ENCODE data around the gene MFRP. TPM values are rescaled to one million over a fixed set of nuclear protein-coding genes. Genes with fewer than 3 reads are reported as not detected.
A peak's percentile ranks its signal among the peaks of the same experiment; 100 is the strongest.

Gene MFRP
- total RNA-seq, 1 donor from 2014 or later: not detected

DNA sequence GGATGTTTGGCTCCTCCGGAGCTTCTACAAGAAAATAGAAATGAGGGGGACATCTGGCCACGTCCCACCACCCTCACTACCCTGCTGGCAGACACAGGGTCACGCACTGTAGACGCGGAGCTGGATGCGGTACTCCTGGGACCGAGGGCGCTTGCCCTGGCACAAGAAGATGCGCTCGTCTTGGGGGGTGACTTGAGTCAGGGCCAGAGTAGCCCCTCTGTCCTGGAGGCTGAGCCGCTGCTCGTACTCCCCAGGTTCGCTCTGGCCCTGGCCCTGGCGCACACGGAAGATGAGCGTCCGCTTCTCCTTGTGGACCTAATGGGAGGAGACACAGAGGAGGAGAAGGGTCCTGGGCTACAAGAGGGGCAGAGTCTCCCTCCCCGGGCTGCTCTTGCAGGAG, 31.8 kb downstream of the MFRP start:
- intact Hi-C loops (cut with DNase I): no loop called here
- no peak for DNase-seq
- no peak for ATAC-seq (ENCODE audit: poor library complexity)

DNA sequence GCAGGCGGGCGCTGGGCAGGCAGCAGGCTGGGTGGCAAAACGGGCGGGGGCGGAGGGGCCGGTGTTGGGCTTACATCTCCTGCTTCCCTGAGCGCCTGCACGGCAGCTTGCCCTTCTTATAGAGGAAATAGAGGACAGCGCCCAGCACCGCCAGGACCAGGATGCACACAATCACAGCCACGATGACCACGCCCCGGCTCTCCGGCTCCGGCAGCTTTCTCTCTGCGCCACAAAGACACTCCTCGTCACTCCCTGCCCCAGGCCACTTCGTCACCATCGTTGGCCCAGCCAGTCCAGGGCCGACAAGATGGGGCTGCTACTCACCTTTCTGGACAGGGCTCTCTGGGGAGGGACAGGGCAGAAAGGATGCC, 35.8 kb downstream of the MFRP start:
- ATAC-seq (ENCODE audit: poor library complexity) (no peak), DNase-seq (no peak)
- intact Hi-C loops (cut with DNase I): no loop called here

DNA sequence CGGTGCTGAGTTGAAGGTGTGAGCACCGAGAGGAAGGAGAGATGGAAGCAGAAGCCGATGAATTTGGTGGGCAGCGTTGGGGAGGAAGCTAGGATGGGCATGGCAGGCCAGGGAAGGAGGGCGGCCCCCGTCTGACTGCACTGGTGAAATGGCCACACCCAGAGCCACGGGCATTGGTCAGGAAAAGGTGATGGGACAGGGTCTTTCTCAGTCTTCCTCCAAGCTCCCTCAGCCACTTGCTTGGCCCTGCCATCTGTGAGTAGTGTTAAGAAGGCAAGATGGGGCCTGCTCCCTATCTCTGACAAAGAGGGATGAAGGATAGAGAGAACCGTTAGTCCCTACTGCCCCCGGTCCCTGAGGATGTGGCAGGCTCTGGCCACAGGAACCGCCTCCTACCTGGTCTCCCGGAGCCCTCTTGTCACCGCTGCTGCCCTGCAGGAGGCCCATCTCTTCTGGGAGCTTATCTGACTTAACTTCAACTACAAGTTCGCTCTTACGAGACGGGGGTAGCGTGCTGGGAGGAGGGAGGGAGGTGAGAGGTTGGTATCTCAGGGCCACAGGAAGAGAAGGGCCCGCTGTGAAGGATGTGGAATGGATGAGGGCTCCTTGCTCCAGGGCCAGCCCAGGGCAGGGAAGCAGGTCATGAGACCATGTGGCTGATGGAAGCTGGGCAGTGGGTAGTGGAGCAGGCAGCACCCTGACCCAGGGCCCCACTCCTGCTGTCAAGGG, 36.4 kb downstream of the MFRP start:
- intact Hi-C loops (cut with DNase I): no loop called here
- ATAC-seq (ENCODE audit: poor library complexity): no peak
- DNase-seq: no peak

DNA sequence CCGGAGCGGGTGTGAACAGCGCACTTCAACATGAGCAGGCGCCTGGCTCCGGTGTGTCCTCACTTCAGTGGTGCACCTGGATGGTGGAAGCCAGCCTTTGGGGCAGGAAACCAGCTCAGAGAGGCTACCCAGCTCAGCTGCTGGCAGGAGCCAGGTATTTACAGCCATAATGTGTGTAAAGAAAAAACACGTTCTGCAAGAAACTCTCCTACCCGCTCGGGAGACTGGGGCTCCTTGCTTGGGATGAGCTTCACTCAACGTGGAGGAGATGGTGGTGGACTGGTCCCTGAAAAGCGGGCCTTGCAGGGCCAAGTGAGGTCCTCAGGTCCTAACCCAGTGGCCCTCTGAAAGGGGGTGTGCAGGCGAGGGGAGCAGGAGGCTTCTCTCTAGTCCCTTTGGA, 37.1 kb downstream of the MFRP start:
- no peak for ATAC-seq (ENCODE audit: poor library complexity)
- no peak for DNase-seq
- intact Hi-C loops (cut with DNase I): no loop called here

DNA sequence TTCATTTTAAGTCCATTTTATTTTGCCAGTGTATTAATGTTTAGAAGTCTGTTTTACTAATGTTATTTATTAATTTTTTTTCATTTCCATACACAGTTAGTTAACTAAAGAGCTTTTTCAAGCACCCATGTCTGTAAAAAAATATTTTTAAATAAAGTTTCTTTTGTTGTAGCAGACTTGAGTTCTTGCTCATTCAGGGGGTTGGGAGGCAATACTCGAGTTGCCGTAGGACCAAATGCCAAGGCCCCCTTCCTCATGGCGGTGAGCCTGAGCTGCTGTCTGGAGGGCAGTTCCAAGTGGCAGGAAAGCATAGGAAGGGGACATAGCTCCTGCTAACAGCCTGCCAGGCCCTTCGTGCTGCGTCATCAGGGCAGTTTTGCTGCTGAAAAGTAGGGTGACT, 38.5 kb downstream of the MFRP start:
- intact Hi-C loops (cut with DNase I): no loop called here

DNA sequence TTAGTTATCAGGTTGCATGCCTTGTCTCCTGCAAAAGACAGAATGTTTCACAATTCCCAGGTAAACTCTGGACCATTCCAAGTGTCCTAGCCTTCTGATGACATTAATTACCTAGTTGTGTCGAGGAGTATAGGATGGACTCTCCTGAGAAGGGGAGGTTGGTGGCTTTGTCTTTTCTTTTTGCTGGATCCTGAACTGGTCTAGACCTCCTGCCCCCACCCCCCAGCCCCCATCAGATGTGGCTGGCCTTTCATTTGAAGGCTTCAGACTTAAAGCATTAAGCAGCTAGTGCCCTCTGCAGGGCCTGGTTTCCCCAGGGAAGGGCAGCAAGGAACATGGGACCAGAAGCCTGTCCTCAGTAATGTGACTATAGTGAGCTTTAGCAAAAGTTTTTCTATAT, 39.3 kb downstream of the MFRP start:
- no peak for DNase-seq
- peak; percentile 31 for ATAC-seq (ENCODE audit: poor library complexity)
- intact Hi-C loops (cut with DNase I): no loop called here

More for the DNA sequence above, 38.5 kb downstream of the MFRP start:
- ATAC-seq (ENCODE audit: poor library complexity): no peak
- DNase-seq: no peak

DNA sequence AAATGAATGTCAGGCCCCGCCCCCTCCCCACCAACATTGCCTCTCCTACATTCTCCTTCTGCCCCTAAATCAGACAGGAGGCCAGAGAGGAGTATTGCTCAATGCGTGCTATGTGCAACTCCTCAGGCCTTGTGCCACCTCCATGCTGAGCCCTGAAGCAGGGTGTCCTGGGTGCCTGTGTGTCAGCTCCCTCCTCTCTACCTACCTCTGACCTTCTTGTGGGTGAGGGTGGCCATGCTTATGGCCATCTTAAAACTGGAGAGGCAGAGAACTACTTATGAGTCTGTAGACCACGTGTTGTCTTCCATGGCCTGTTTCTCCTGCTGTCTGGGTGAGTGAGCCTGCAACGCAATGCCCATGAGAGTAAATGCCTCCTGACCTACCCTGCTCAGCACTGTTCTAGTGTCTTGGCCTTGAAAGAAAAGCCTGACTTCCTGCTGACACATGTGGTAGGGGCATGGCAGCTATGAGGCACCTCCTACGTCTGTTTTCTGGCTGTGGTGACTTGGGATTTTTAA, 40.1 kb downstream of the MFRP start:
- ATAC-seq (ENCODE audit: poor library complexity): peak; percentile 42
- no peak for DNase-seq
- intact Hi-C loops (cut with DNase I): no loop called here

DNA sequence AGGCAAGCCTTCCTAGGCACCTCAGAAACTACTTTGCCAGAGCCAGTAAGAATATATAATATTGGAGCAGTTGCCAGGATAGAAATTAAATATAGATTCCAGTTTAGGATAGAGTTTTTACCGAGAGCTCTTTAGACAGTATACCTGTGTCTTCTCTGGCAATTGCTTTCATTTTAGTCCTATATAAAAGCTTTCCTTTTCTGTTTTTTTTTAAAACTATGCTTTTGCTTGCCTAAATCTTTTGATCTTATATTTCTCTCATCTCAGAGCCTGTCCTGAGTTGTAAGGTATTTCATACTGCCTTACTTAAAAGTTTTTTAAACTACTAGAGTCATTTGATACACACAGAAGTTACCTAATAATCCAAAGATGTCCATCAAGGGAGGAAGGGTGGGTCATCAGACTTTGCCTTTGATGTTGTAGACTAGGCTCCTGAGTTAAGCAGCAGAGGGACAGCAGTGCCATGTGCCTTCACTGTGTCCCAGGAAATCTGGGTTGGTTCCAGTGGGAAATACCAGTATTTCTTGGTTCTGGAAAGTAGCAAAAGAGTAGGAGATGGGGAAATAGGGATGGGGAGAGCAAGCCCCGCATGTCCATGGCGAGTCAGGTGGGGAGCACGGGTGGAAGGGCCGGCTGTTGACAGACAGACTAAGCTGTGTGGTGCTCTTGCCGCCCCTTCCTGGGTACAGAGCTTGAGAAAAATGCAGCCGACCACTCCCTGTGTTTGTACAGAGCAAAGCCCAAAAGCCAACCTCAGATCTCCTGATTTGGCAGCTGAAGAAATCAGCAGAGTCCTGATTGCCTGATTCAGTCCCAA, 40.7 kb downstream of the MFRP start:
- ATAC-seq (ENCODE audit: poor library complexity): no peak
- DNase-seq: no peak
- intact Hi-C loops (cut with DNase I): no loop called here

DNA sequence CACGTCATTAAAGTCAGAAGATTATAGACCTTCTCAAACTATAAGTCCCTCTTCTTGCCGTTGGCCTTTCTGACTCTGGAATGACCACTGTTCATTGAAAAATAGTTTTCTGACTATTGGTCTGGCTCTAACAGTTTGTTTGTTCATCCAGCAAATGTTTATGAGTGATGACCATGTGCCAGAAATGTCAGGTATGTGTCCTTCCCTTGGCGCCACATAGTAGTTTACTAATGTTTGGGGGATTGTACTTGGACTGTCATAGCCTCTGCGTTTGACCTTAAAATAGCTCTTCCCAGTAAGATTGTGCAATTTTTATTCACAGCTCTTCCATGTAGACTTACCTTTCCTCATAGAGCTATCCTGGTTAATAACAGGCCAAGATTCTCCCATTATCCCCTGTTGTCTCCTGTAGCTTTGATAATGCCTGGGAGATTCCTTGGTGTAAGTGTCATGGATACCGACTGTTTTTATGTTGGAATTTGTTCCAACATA, 43.2 kb downstream of the MFRP start:
- DNase-seq (no peak), ATAC-seq (ENCODE audit: poor library complexity) (no peak)
- intact Hi-C loops (cut with DNase I): no loop called here

DNA sequence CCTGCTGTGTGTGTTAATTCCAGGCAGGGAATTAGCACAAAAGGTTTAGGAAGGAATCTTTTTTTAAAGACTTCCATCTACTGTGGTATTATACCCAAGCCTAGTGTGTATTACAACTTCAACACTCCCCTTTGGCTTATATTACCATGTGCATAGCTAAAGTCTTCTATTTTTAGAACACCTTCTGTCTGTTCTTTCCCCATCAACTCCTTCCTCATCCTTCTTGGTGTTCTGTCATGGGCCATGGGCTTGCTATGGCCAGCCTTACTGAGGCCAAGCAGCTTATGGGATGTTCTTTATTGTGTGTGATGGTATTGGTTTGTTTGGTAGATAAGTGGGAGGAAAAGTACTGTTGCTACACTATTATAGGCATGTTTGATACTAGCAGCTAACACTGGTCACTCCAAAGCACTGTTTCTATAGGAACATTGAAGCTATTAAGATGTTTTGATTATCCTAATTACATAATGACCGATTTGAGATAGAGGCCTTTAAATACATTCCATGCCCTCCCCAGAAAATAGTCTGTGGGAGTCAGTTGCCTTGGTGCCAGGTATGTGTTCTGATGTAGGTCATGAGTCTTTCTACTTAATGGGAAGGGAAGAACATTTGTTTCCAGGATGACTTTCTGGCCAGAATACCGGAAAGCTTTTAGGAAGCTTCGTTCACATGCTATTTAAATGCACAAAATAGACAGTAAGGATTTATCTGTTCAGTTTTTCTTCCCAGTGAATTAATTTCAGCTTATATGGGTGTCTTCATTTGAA, 46.1 kb downstream of the MFRP start:
- intact Hi-C loops (cut with DNase I): no loop called here
- ATAC-seq (ENCODE audit: poor library complexity): peak; percentile 36
- no peak for DNase-seq

DNA sequence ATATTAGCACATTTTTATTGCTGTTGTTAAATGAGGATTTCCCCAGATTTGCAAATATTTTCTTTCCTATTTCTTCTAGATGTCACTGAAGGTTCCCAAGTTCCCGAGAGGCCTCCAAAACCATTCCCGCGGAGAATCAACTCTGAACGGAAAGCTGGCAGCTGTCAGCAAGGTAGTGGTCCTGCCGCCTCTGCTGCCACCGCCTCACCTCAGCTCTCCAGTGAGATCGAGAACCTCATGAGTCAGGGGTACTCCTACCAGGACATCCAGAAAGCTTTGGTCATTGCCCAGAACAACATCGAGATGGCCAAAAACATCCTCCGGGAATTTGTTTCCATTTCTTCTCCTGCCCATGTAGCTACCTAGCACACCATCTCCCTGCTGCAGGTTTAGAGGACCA, 47.1 kb downstream of the MFRP start:
- ATAC-seq (ENCODE audit: poor library complexity): no peak
- no peak for DNase-seq
- intact Hi-C loops (cut with DNase I): no loop called here

DNA sequence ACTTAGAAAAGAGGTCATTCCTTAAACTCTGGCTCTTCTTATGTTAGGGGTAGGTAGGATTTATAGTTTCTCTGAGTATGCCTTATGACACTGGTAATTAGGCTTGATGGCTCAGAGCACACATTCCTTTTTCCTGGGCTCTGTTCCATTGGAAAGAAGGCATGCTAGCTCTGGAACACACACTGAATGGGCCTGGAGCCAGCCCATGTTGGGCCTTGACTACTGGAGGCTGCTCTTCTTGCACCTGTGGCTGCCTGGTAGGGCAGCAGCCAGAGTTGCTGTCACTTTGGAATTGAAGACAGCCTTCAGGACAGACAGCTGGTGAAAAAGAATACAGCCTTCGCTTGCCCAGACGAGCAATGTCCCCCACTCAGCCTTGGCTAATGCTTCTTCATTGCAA, 47.8 kb downstream of the MFRP start:
- ATAC-seq (ENCODE audit: poor library complexity): peak; percentile 94
- intact Hi-C loops (cut with DNase I): no loop called here
- DNase-seq: peak; percentile 82

DNA sequence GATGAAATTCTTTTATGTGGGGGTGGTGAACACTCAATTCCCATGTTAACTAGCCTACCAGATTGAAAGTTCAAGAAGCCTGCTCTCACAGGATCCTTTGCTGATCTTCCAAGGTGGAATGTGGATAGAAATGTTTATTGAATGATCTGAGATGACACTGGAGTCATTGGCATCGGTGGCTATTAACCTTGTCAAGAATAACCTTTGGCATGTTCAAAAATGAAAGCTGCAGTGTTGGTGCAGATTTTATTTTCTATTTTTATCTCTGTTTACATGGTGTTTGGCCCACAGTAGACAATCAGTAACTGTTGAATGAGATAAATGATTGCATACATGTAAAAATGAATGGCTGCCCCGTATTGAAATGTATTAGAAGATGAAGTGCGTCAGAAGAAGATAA, 48.6 kb downstream of the MFRP start:
- ATAC-seq (ENCODE audit: poor library complexity) (no peak), DNase-seq (no peak)
- intact Hi-C loops (cut with DNase I): no loop called here

DNA sequence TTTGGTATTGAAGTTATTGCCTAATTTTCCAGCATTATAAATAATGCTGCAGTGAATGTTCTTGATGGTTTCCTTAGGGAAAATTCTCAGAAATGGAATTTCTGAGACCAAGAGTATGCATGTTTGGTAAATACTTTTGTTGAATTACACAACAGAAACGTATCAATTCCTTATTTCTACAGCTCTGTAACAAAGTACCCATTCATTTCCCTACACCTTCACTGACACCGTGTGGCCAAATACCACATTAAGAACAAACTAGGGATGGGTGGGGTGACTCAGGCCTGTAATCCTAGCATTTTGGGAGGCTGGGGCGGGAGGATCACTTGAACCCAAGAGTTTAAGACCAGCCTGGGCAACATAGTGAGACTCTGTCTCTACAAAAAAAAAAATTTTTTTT, 51.3 kb downstream of the MFRP start:
- ATAC-seq (ENCODE audit: poor library complexity): no peak
- intact Hi-C loops (cut with DNase I): no loop called here
- DNase-seq: no peak

DNA sequence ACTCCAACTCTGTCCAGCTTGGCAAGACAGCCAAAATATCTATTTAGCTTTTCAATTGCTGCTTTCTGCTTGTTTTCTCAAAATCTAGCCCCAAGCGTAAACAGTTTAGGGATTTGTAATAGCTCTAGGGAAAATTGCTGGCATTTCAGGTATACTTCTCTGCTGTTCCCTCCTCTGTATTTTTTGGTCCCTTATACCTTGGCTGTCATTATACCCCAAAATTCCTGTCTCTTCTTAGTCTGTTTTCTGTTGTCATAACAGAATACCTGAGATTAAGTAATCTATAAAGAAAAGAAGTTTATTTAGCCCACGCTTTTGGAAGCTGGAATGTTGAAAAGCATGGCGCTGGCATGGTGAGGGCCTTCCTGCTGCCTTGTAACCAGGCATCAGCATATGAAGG, 53.0 kb downstream of the MFRP start:
- intact Hi-C loops (cut with DNase I): no loop called here
- ATAC-seq (ENCODE audit: poor library complexity): no peak
- DNase-seq: no peak

DNA sequence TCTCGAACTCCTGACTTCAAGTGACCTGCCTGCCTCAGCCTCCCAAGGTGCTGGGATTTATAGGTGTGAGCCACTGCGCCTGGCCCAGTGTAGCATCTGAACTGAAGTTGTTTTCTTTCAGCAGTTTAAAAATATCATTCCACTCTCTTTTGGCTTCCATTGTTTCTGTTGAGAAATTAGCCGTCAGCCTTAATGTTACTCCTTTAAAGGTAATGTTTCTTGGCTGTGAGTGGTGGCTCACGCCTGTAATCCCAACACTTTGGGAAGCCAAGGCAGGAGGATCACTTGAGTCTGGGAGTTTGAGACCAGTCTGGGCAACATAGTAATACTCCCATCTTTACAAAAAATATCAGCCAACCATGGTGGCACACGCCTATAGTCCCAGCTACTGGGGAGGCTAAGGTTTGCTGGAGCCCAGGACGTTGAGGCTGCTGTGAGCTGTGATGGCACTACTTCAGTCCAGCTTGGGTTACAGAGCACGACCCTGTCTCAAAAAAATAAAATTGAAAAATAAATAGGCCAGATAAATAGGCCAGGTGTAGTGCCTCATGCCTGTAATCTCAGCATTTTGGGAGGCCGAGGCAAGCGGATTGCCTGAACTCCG, 55.5 kb downstream of the MFRP start:
- intact Hi-C loops (cut with DNase I): no loop called here
- no peak for DNase-seq
- ATAC-seq (ENCODE audit: poor library complexity): no peak

Data from Right ventricle myocardium superior (tissue), 1 donor.